GM12864 (cell line): ENCODE measurements around the gene DKK3.
A peak's percentile ranks its signal among the peaks of the same experiment; 100 is the strongest.

ENCODE experiments used
- DNase-seq: peaks from one replicate; pipeline ENCODE4 v3.0.0-alpha.2; 2011; ENCODE audit warnings: low read depth
- H3K4me3 ChIP-seq: 2 replicates; pipeline ENCODE4 v1.5.1; 2011; ENCODE audit warnings: mild to moderate bottlenecking, low read depth, low read length, control low read depth
- CTCF ChIP-seq: IDR thresholded peaks from 2 replicates; pipeline ENCODE4 v1.5.1; 2011; ENCODE audit warnings: low read depth, mild to moderate bottlenecking, moderate library complexity, low read length, control low read depth, inconsistent platforms; ENCODE audit errors: missing control alignments

DKK3 gene

GRCh38 chr11:12007769-12008737, at the start of gene DKK3:
DKK3 (minus strand) TSS chr11:12008626; CDS start chr11:12008582, 44 bp downstream.
- no peak within 1 kb of the TSS for H3K4me3 ChIP-seq
- TF ChIP-seq CTCF = no peak
- no peak for DNase-seq

- H3K4me3 ChIP-seq = no peak overlapping the region
- DNase-seq = no peak
- TF ChIP-seq CTCF = no peak
These were observed 49.0 kb upstream of the DKK3 start for GRCh38 chr11:12057299-12057980.

- H3K4me3 ChIP-seq = no peak overlapping the region
- TF ChIP-seq CTCF = no peak
- DNase-seq = no peak
These were observed 47.7 kb upstream of the DKK3 start for GRCh38 chr11:12056119-12056518.

GRCh38 chr11:12053606-12054361, 45.4 kb upstream of the DKK3 start:
- no peak overlapping the region for H3K4me3 ChIP-seq
- no peak for TF ChIP-seq CTCF
- no peak for DNase-seq

- DNase-seq = no peak
- peak; percentile 23 for TF ChIP-seq CTCF
- H3K4me3 ChIP-seq = no peak overlapping the region
These were observed 44.5 kb upstream of the DKK3 start for GRCh38 chr11:12052676-12053605.

GRCh38 chr11:12051287-12051662, 42.8 kb upstream of the DKK3 start:
- no peak for DNase-seq
- TF ChIP-seq CTCF = no peak
- no peak overlapping the region for H3K4me3 ChIP-seq
